WERI-Rb-1 (cell line): ENCODE measurements around the gene IDH3G.

Experiments used
- DNase-seq: peaks from one replicate; pipeline ENCODE4 v3.0.0-alpha.2; 2020
- H3K27ac ChIP-seq: fragments of 250-450 bp; sonication (Bioruptor Pico); 2 replicates; pipeline ENCODE4 v1.5.1; 2020; ENCODE audit warnings: mild to moderate bottlenecking, moderate library complexity
- H3K27me3 ChIP-seq: fragments of 250-450 bp; sonication (Bioruptor Pico); 2 replicates; pipeline ENCODE4 v1.5.1; 2021; ENCODE audit warnings: mild to moderate bottlenecking, low read depth, moderate library complexity; ENCODE audit not compliant: insufficient read depth, severe bottlenecking
- H3K36me3 ChIP-seq: fragments of 250-450 bp; sonication (Bioruptor Pico); 2 replicates; pipeline ENCODE4 v1.5.1; 2020; ENCODE audit warnings: mild to moderate bottlenecking, moderate library complexity
- H3K4me3 ChIP-seq: 2 replicates; pipeline ENCODE4 v1.5.1; 2011; ENCODE audit warnings: low read depth, mild to moderate bottlenecking, control low read depth, low read length
- H3K9me3 ChIP-seq: fragments of 250-450 bp; sonication (Bioruptor Pico); 2 replicates; pipeline ENCODE4 v1.5.1; 2021; ENCODE audit warnings: mild to moderate bottlenecking, moderate library complexity; ENCODE audit not compliant: severe bottlenecking
- TF ChIP-seq, protein P1 (sequence below): IDR thresholded peaks from 2 replicates; pipeline ENCODE4 v1.5.1; 2011; ENCODE audit warnings: low read depth, mild to moderate bottlenecking, control low read depth, inconsistent platforms, low read length

The IDH3G gene

DNA sequence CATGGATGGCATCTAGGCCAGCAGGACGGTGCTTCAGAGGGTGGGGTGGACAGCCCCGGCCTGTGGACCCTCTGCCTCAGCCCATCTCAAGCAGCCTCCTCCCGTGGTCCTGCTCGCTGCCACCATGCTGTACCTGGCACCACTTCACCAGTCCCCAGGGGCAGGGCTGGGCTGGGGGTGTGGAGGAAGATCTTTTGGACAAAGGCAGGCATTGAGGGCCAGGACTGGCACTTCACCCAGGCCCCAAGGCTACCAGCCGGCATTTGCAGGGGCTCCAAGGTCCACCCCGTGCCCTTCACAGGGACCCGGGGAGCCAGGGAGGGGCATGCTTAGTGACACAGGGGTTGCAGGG is 29.4 kb downstream of the IDH3G start:
- no peak overlapping the region for H3K4me3 ChIP-seq
- no peak overlapping the region for H3K27ac ChIP-seq
- H3K9me3 ChIP-seq: no peaks in the 10 kb centered on the region
- no peak for DNase-seq
- H3K36me3 ChIP-seq: no peaks in the 10 kb centered on the region
- H3K27me3 ChIP-seq: peaks cover 34% of the 10 kb centered on the region
- TF ChIP-seq, protein P1, sequence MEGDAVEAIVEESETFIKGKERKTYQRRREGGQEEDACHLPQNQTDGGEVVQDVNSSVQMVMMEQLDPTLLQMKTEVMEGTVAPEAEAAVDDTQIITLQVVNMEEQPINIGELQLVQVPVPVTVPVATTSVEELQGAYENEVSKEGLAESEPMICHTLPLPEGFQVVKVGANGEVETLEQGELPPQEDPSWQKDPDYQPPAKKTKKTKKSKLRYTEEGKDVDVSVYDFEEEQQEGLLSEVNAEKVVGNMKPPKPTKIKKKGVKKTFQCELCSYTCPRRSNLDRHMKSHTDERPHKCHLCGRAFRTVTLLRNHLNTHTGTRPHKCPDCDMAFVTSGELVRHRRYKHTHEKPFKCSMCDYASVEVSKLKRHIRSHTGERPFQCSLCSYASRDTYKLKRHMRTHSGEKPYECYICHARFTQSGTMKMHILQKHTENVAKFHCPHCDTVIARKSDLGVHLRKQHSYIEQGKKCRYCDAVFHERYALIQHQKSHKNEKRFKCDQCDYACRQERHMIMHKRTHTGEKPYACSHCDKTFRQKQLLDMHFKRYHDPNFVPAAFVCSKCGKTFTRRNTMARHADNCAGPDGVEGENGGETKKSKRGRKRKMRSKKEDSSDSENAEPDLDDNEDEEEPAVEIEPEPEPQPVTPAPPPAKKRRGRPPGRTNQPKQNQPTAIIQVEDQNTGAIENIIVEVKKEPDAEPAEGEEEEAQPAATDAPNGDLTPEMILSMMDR: no peak

DNA sequence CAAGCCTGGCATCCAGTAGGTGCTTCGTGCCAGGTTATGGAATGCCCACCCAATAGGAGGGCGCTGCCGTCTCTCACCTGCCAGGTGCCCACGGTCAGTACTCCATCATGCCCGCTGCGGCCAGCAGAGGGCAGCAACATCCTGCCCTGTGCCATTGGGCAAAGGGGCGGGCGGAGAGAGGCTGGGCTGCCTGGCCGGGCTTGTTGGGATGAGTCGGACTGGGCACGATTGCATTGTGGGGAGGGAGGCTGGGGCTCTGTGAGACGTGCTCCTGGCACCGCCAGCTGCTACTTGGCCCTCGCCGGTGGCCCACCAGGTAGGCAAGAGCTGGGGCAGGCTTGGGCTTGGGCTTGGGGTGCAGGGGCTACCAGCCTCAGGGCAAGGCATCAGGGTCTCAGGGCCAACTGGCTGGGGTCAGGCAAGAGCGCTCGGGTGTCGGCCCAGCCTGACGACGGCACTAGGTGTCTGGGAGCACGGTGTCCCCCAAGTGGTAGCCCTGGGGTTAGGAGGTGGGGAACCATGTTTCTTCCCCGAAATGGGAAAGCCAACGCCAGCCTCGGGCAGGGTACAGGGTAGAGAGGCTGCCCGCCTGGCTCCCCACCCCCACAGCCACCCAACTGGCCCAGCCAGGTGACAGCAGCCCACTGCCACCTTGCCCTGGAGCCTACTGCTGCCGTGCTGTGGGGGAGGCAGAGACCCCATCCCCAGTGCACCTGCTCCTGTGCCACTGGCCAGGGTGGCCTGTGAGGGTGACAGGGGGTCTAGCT is 30.0 kb downstream of the IDH3G start, which contains the start of gene PLXNB3:
Gene PLXNB3 (plus strand): TSS at position 261 of the 767 bp plus-strand sequence. CDS start 1,287 bp downstream, outside the sequence.
- H3K27me3 ChIP-seq: peaks cover 34% of the 10 kb centered on the region
- H3K9me3 ChIP-seq: peaks cover 2% of the 10 kb centered on the region
- H3K4me3 ChIP-seq: no peak within 1 kb of the TSS
- no peaks in the 10 kb centered on the region for H3K36me3 ChIP-seq
- peak; percentile 91 for DNase-seq
- TF ChIP-seq, protein P1: peak; percentile 98
- H3K27ac ChIP-seq: peak within 1 kb of the TSS; percentile 53

DNA sequence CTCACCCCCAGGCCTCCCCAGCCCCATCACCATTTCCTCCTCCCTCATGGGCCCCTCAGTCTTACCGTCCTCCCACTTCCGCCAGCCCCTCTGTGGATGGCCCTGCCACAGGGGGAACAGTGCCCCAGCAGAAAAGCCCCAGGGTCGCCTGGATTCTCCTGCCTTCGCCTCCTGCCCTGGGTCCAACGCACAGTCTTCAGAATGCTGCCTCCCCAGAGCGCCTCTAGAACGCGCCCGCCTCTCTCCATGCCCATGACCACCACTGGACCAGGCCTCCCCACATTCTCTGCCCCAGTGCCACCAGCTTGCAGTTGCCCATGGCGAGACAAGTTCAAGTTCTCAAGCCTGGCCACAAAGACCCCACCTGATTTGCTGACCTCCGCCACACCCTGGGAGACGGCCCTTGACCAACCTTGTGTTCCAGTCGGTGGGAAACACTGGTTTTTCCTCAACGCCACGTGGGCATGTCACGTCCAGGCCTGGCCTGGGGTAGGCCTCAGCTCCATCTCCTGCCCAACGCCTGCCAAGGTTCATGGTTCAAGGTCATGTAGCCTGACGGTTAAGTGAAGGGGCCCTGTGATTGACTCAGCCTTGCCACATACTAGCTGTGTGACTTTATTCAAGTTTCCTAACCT is 30.8 kb downstream of the IDH3G start:
- TF ChIP-seq, protein P1: no peak
- no peak overlapping the region for H3K27ac ChIP-seq
- DNase-seq: peak; percentile 6
- peaks cover 2% of the 10 kb centered on the region for H3K9me3 ChIP-seq
- H3K36me3 ChIP-seq: no peaks in the 10 kb centered on the region
- H3K27me3 ChIP-seq: peaks cover 34% of the 10 kb centered on the region
- no peak overlapping the region for H3K4me3 ChIP-seq

DNA sequence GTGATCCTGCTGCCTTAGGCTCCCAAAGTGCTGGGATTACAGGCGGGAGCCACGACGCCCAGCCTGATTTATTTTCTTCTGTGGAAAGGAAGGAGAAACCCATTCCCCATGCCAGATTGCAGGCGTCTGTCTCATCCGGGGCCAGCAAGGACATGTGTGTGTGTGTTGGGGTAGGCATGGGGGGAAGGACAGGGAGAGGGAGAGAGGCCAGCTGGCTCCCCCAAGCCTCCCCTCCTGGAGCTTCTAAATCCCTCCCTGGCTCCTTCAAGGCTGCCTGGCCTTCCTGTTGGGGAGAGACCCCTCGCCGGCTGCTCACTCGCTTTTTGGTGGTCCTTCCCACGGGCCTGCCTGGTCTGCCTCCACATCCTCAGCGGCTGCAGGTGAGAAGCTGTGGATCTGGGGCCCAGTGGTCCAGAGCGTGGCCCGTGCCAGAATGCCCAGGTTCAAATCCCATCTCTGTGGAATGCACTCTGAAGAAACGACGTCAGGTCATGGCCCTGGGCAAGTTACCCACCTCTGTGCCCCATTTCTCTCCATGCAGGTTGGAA is 31.5 kb downstream of the IDH3G start:
- Histone ChIP-seq H3K36me3 (no peaks in the 10 kb centered on the region), H3K27ac (no peak overlapping the region), H3K27me3 (peaks cover 34% of the 10 kb centered on the region), H3K4me3 (no peak overlapping the region), H3K9me3 (peaks cover 2% of the 10 kb centered on the region)
- TF ChIP-seq, protein P1: no peak
- DNase-seq: peak; percentile 43

DNA sequence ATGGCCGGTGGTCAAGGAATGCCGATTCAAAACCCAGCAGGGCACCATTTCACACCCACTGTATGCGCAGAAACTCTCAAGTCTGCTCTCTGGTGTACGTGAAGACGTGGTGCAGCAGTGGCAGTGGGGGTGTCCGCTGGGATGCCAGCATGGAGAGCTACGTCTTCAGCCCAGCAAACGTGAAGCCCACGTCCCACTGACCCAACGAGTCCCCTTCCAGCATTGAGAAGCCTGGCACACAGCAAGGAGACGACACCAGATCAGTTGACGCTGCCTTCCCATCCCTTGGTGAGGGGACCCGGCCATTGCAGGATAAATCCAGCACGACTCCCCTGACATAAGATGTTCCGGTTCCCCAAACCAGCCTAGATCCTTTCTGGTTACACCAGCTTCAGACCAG is 32.3 kb downstream of the IDH3G start:
- Histone ChIP-seq H3K9me3 (peaks cover 2% of the 10 kb centered on the region), H3K27me3 (peaks cover 29% of the 10 kb centered on the region), H3K27ac (no peak overlapping the region), H3K4me3 (no peak overlapping the region), H3K36me3 (no peaks in the 10 kb centered on the region)
- TF ChIP-seq, protein P1: no peak
- peak; percentile 27 for DNase-seq
